ENCODE measurements around the gene PLXNA2.

DNA sequence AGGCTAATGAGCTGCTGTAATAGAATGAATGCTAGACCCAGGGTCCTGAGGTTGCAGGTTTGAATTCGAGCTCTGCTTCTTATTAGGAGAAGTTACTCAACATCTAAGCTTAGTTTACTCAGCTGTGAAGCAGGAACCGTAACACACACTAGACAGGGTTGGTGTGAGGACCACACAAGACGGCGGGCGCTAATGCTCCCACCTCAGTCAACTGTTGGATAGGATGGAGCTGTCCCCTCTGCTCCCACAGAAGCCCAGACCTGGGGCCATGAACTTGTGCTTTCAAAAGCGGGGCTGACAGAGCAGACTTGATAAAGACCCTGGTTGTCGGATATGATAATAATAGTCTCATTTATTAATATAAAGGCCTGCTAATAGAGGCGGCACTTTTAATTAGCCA is 234.9 kb downstream of the PLXNA2 start:
- TF ChIP-seq POU2F2 (IDR thresholded peaks at IDR 0.05; ENCODE audit: low read depth, low read length) (no peak), POLR2A (IDR thresholded peaks at IDR 0.05; ENCODE audit: low read depth, low read length) (no peak), POLR2AphosphoS5 (IDR thresholded peaks at IDR 0.05; ENCODE audit: low read depth, low read length) (no peak)

Measured in GM12891 (cell line).